K562 (cell line): ENCODE data around the gene SPTLC3. TPM values are rescaled to one million over a fixed set of nuclear protein-coding genes. Genes with fewer than 3 reads are reported as not detected.

Experiments used
- ATAC-seq: fragments of 200-7000 bp; cut with Tn5 transposase; 3 replicates; pipeline ENCODE4 v1.9.1; 2020; ENCODE audit warnings: moderate library complexity
- BruUV-seq: library from RNA; stranded (reverse); fragments of 400-500 nt; replicated peaks from 2 replicates; lab custom pipeline; 2021; lab: Mats Ljungman, UMichigan
- CTCF ChIA-PET: fragments of 300-600 bp; formaldehyde crosslinking; extraction: SDS; loops from one replicate; lab custom pipeline; 2021; ENCODE audit warnings: low intra/inter-chr PET ratio; lab: Yijun Ruan, JAX
- POLR2A ChIA-PET: fragments of 300-600, 350-650 bp; sonication (Branson Sonifier 250); formaldehyde crosslinking; extraction: SDS; loops from one replicate; lab custom pipeline; 2021; ENCODE audit warnings: antibody characterized with exemption, inconsistent platforms; lab: Yijun Ruan, JAX
- DNase-seq, 4 experiments: peaks; one replicate each; pipeline versions ENCODE4 v3.0.0 to v3.0.0-alpha.2; 2011 to 2018; ENCODE audit warnings: low spot score in 3 of 4, mixed read lengths in 3 of 4; ENCODE audit errors: extremely low read depth in 1 of 4
- FAIRE-seq: peaks from 2 replicates; lab custom pipeline; 2011; peaks lifted over from hg19 to GRCh38; lab: Jason Lieb, UNC
- H2AFZ ChIP-seq: 2 replicates; pipeline ENCODE4 v1.6.0; 2011; ENCODE audit warnings: low read depth, low read length, control low read depth, inconsistent platforms
- H3K27ac ChIP-seq: fragments of 200-600 bp; 3 replicates; pipeline ENCODE4 v1.8.0; 2011; ENCODE audit warnings: low read depth, mild to moderate bottlenecking, control low read depth, inconsistent platforms, low read length, moderate library complexity, mixed read lengths; ENCODE audit errors: extremely low read depth
- H3K27me3 ChIP-seq, 2 experiments: fragments of 300-600 bp in 1 of 2; 2 replicates in 1 of 2; 3 replicates in 1 of 2; pipeline versions ENCODE4 v1.6.0 to v1.8.0; 2011; ENCODE audit warnings: inconsistent platforms in 2 of 2, low read length in 2 of 2, mild to moderate bottlenecking in 1 of 2, mixed read lengths in 1 of 2, moderate library complexity in 1 of 2; ENCODE audit not compliant: control insufficient read depth in 2 of 2, insufficient read depth in 2 of 2
- H3K36me3 ChIP-seq: fragments of 300-600 bp; 3 replicates; pipeline ENCODE4 v1.8.0; 2011; ENCODE audit warnings: mild to moderate bottlenecking, low read length, inconsistent platforms; ENCODE audit not compliant: control insufficient read depth, insufficient read depth
- H3K4me1 ChIP-seq, 2 experiments: fragments of 200-600 bp in 1 of 2; replicated peaks in 1 of 2; 2 replicates in 1 of 2; 3 replicates in 1 of 2; pipeline versions ENCODE4 v1.5.1 to v1.8.0; 2011; ENCODE audit warnings: inconsistent platforms in 2 of 2, low read length in 2 of 2, mild to moderate bottlenecking in 1 of 2, mixed read lengths in 1 of 2, moderate library complexity in 1 of 2; ENCODE audit not compliant: control insufficient read depth in 2 of 2, insufficient read depth in 2 of 2
- H3K4me2 ChIP-seq: 2 replicates; pipeline ENCODE4 v1.6.1; 2011; ENCODE audit warnings: low read length, control low read depth, inconsistent platforms, mixed read lengths; ENCODE audit not compliant: insufficient read depth
- H3K4me3 ChIP-seq: fragments of 200-600 bp; sonication (generic), shearing (Covaris generic); 2 replicates; pipeline ENCODE4 v1.5.1; 2016; ENCODE audit warnings: control low read depth, inconsistent platforms
- H3K79me2 ChIP-seq: fragments of 200-600 bp; 3 replicates; pipeline ENCODE4 v1.8.0; 2011; ENCODE audit warnings: low read length, inconsistent platforms; ENCODE audit not compliant: control insufficient read depth, insufficient read depth
- H3K9ac ChIP-seq, 2 experiments: 2 replicates each; pipeline versions ENCODE4 v1.6.0 to v1.6.1; 2011; ENCODE audit warnings: low read depth in 2 of 2, low read length in 2 of 2, control low read depth in 1 of 2, inconsistent platforms in 1 of 2, mild to moderate bottlenecking in 1 of 2, mixed read lengths in 1 of 2; ENCODE audit not compliant: insufficient read depth in 1 of 2
- H3K9me1 ChIP-seq: one replicate; pipeline ENCODE4 v1.6.0; 2011; ENCODE audit warnings: inconsistent platforms, mild to moderate bottlenecking, low read length, moderate library complexity; ENCODE audit not compliant: control insufficient read depth, insufficient read depth
- H3K9me3 ChIP-seq: replicated peaks from 2 replicates; pipeline ENCODE4 v1.5.1; 2011; ENCODE audit warnings: low read depth, low read length, inconsistent platforms; ENCODE audit not compliant: control insufficient read depth, insufficient read depth
- H4K20me1 ChIP-seq: replicated peaks from 2 replicates; pipeline ENCODE4 v1.6.1; 2011; ENCODE audit warnings: low read length, inconsistent platforms, mixed read lengths; ENCODE audit not compliant: control insufficient read depth, insufficient read depth
- ARHGAP35 ChIP-seq: fragments of 450-650 bp; IDR thresholded peaks from 2 replicates; pipeline ENCODE4 v1.6.1; 2018; ENCODE audit not compliant: partially characterized antibody
- ASH1L ChIP-seq: fragments of 450-650 bp; IDR thresholded peaks from 2 replicates; pipeline ENCODE4 v1.6.1; 2018; ENCODE audit warnings: borderline replicate concordance, mild to moderate bottlenecking, low read depth; ENCODE audit not compliant: partially characterized antibody
- CBFB ChIP-seq: sonication (generic); formaldehyde crosslinking; IDR thresholded peaks from 2 replicates; pipeline ENCODE4 v1.4.0; 2020; ENCODE audit warnings: mild to moderate bottlenecking, missing genetic modification reagents
- FOXA1 ChIP-seq: fragments of 450-650 bp; IDR thresholded peaks from 2 replicates; pipeline ENCODE4 v1.6.1; 2016; ENCODE audit warnings: mild to moderate bottlenecking, borderline replicate concordance
- NCOA1 ChIP-seq: fragments of 450-650 bp; IDR thresholded peaks from 2 replicates; pipeline ENCODE4 v1.6.1; 2016; ENCODE audit warnings: low read depth
- SOX6 ChIP-seq: fragments of 450-650 bp; IDR thresholded peaks from 2 replicates; pipeline ENCODE4 v1.6.1; 2014; ENCODE audit warnings: mild to moderate bottlenecking
- ZC3H11A ChIP-seq: IDR thresholded peaks from 2 replicates; pipeline ENCODE4 v1.6.1; 2012; ENCODE audit warnings: low read depth, low read length, improper control_type of control experiment
- ZNF121 ChIP-seq: sonication (generic); formaldehyde crosslinking; conservative IDR thresholded peaks from 2 replicates; pipeline ENCODE4 v1.8.0; 2022; ENCODE audit warnings: missing genetic modification reagents
- ZNF445 ChIP-seq: fragments of 250-450 bp; sonication (Bioruptor Pico); IDR thresholded peaks from 2 replicates; pipeline ENCODE4 v1.4.0; 2020; ENCODE audit warnings: low read depth, mild to moderate bottlenecking, moderate library complexity
- WGBS: fragments of 100-300 bp; shearing (Covaris generic); methylation state at CpG from one replicate; pipeline ENCODE4 v1.1.6; 2016; ENCODE audit warnings: low coverage, mixed read lengths; ENCODE audit not compliant: insufficient coverage; ENCODE audit errors: missing lambda C conversion rate; 5-methylcytosine and 5-hydroxymethylcytosine counted together
- in situ Hi-C: fragments of 300-500 bp; cut with MboI; formaldehyde crosslinking; loops from 4 replicates; pipeline ENCODE4 v1.15.0; 2018; ENCODE audit warnings: inconsistent platforms, mixed read lengths
- intact Hi-C: fragments of 100-400 bp; cut with micrococcal nuclease; formaldehyde crosslinking; loops from 2 replicates; pipeline ENCODE4 v1.14.2; 2022
- polyA plus RNA-seq, 8 experiments: library from polyadenylated mRNA; depleted of rRNA in 4 of 8; stranded (reverse) in 5 of 8; unstranded in 3 of 8; fragments of >200 nt; fragmentation: Nextera tagmentation in 2 of 8; fragmentation: Illumina TruSeq in 1 of 8; extraction: Ambion mirVana in 2 of 8; extraction: Trizol in 1 of 8; gene quantifications; 2 replicates each; pipeline versions ENCODE4 v1.2.1 to v1.2.3, GENCODE V29; 2011 to 2014; ENCODE audit warnings: inconsistent platforms in 1 of 8, missing spikeins in 1 of 8
- total RNA-seq, 7 experiments: library from RNA; depleted of rRNA in 6 of 7; stranded (reverse); fragments of >200 nt in 6 of 7; fragmentation: Illumina TruSeq in 2 of 7; extraction: Trizol in 2 of 7; gene quantifications; 2 replicates each; pipeline versions ENCODE4 v1.2.1 to v1.2.3, GENCODE V29; 2011 to 2021; ENCODE audit warnings: low replicate concordance in 1 of 7

Gene SPTLC3
- total and polyA plus RNA-seq, 9 of the 15 experiments (the other 6 are each of a cell fraction or from before 2014, with no cell fraction given): not detected

GRCh38 chr20:13211956-13212618, 203.3 kb downstream of the SPTLC3 start:
- 0% methylated on average over 4 of the region's 4 CpGs for WGBS
- FAIRE-seq (no peak), ATAC-seq (no peak)
- H3K9me1 ChIP-seq: no peaks in the 10 kb centered on the region
- no peaks in the 10 kb centered on the region for H3K27me3 ChIP-seq
- H3K27ac ChIP-seq: no peak overlapping the region
- no peak for TF ChIP-seq NCOA1
- TF ChIP-seq, all 486 proteins: peak for 0
- ChIA-PET POLR2A (no interaction called here), CTCF (interaction anchor here (0.6 kb wide), 1 partner anchor 24 kb away, joined by 3 read pairs; no protein-coding TSS in a partner anchor)
- no peak overlapping the region for H3K4me2 ChIP-seq
- BruUV-seq: no TSS peak
- H4K20me1 ChIP-seq: no peaks in the 10 kb centered on the region
- in situ Hi-C loops (no loop called here), intact Hi-C loops (no loop called here)
- no peaks in the 10 kb centered on the region for H3K9me3 ChIP-seq
- H3K4me1 ChIP-seq: no peaks in the 10 kb centered on the region
- no peak for DNase-seq
- no peak overlapping the region for H3K4me3 ChIP-seq
- H3K9ac ChIP-seq: no peak overlapping the region
- H3K36me3 ChIP-seq: no peaks in the 10 kb centered on the region
- no peaks in the 10 kb centered on the region for H3K79me2 ChIP-seq
- no peak overlapping the region for H2AFZ ChIP-seq

- ChIA-PET CTCF (interaction anchor here (0.6 kb wide), 1 partner anchor 24 kb away, joined by 3 read pairs; no protein-coding TSS in a partner anchor), POLR2A (no interaction called here)
- Histone ChIP-seq H3K4me1 (no peaks in the 10 kb centered on the region), H3K4me3 (no peak overlapping the region), H3K79me2 (no peaks in the 10 kb centered on the region), H3K27ac (no peak overlapping the region), H2AFZ (no peak overlapping the region), H3K9me1 (no peaks in the 10 kb centered on the region), H3K27me3 (no peaks in the 10 kb centered on the region), H3K9me3 (no peaks in the 10 kb centered on the region), H3K9ac (no peak overlapping the region), H3K36me3 (no peaks in the 10 kb centered on the region), H3K4me2 (no peak overlapping the region), H4K20me1 (no peaks in the 10 kb centered on the region)
- ATAC-seq (no peak), FAIRE-seq (no peak), DNase-seq (no peak)
- 0% methylated on average over 5 of the region's 5 CpGs for whole genome bisulfite sequencing
- in situ Hi-C loops (no loop called here), intact Hi-C loops (no loop called here)
- TF ChIP-seq SOX6: no peak
- no peak for TF ChIP-seq ZNF445 (CRISPR knock-in tag)
- TF ChIP-seq CBFB: no peak
- no peak for TF ChIP-seq ASH1L
- TF ChIP-seq ZC3H11A: no peak
- TF ChIP-seq ZNF121 (CRISPR knock-in tag): no peak
- TF ChIP-seq ARHGAP35: no peak
- no peak for TF ChIP-seq FOXA1
- no TSS peak for BruUV-seq
Measured at GRCh38 chr20:13212750-13213149, 204.0 kb downstream of the SPTLC3 start.
